SK-N-SH (cell line): ENCODE measurements around the gene PLTP.

Experiments used
- RFX5 ChIP-seq: IDR thresholded peaks from 2 replicates; pipeline ENCODE4 v1.6.1; 2012; ENCODE audit warnings: mild to moderate bottlenecking, improper control_type of control experiment, low read length
- SIN3A ChIP-seq: IDR thresholded peaks from 2 replicates; pipeline ENCODE4 v1.6.1; 2012; ENCODE audit warnings: low read depth, mild to moderate bottlenecking, low read length, moderate library complexity, borderline replicate concordance
- TCF12 ChIP-seq: IDR thresholded peaks from 2 replicates; pipeline ENCODE4 v1.4.0; 2012
- TF ChIP-seq, protein P1 (sequence below): fragments of 200-600 bp; sonication (generic); IDR thresholded peaks from 2 replicates; pipeline ENCODE4 v1.6.1; 2017; ENCODE audit warnings: antibody characterized with exemption, mild to moderate bottlenecking, moderate library complexity
- TF ChIP-seq, protein P2 (sequence below): IDR thresholded peaks from 2 replicates; pipeline ENCODE4; 2012

DNA sequence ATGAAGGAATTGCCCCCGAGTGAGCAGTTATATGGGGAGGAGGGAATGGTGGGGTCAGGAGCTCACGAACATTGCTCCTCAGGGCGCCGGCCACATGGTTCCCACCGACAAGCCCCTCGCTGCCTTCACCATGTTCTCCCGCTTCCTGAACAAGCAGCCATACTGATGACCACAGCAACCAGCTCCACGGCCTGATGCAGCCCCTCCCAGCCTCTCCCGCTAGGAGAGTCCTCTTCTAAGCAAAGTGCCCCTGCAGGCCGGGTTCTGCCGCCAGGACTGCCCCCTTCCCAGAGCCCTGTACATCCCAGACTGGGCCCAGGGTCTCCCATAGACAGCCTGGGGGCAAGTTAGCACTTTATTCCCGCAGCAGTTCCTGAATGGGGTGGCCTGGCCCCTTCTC lies 13.7 kb downstream of the PLTP start:
- TF ChIP-seq SIN3A: no peak
- TF ChIP-seq, protein P1, sequence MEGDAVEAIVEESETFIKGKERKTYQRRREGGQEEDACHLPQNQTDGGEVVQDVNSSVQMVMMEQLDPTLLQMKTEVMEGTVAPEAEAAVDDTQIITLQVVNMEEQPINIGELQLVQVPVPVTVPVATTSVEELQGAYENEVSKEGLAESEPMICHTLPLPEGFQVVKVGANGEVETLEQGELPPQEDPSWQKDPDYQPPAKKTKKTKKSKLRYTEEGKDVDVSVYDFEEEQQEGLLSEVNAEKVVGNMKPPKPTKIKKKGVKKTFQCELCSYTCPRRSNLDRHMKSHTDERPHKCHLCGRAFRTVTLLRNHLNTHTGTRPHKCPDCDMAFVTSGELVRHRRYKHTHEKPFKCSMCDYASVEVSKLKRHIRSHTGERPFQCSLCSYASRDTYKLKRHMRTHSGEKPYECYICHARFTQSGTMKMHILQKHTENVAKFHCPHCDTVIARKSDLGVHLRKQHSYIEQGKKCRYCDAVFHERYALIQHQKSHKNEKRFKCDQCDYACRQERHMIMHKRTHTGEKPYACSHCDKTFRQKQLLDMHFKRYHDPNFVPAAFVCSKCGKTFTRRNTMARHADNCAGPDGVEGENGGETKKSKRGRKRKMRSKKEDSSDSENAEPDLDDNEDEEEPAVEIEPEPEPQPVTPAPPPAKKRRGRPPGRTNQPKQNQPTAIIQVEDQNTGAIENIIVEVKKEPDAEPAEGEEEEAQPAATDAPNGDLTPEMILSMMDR: no peak
- no peak for TF ChIP-seq TCF12
- TF ChIP-seq, protein P2, sequence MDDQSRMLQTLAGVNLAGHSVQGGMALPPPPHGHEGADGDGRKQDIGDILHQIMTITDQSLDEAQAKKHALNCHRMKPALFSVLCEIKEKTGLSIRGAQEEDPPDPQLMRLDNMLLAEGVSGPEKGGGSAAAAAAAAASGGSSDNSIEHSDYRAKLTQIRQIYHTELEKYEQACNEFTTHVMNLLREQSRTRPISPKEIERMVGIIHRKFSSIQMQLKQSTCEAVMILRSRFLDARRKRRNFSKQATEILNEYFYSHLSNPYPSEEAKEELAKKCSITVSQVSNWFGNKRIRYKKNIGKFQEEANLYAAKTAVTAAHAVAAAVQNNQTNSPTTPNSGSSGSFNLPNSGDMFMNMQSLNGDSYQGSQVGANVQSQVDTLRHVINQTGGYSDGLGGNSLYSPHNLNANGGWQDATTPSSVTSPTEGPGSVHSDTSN: no peak
- no peak for TF ChIP-seq RFX5
